Cardiac muscle cell (in vitro differentiated cells and primary cell): Measurements from ENCODE around the gene IGSF21. TPM values are rescaled to one million over a fixed set of nuclear protein-coding genes. Genes with fewer than 3 reads are reported as not detected.
A peak's percentile ranks its signal among the peaks of the same experiment; 100 is the strongest.

Experiments used
- DNase-seq, 2 donors: peaks; one replicate each; pipeline versions ENCODE4 v3.0.0 to v3.0.0-alpha.2; 2010 to 2017; ENCODE audit warnings: low read depth in 1 of 2, low spot score in 1 of 2
- H3K27ac ChIP-seq: fragments of 200-600 bp; sonication (generic); 2 replicates; pipeline ENCODE4 v1.5.1; 2016
- H3K27me3 ChIP-seq: fragments of 200-600 bp; sonication (generic); 2 replicates; pipeline ENCODE4 v1.6.0; 2016; ENCODE audit warnings: control low read depth
- H3K36me3 ChIP-seq: fragments of 200-600 bp; sonication (generic); 2 replicates; pipeline ENCODE4 v1.5.1; 2016; ENCODE audit warnings: control low read depth
- H3K4me1 ChIP-seq: fragments of 200-600 bp; sonication (generic); 2 replicates; pipeline ENCODE4 v1.8.1; 2017; ENCODE audit warnings: low read depth, mild to moderate bottlenecking, mixed run types
- H3K4me3 ChIP-seq: fragments of 200-600 bp; sonication (generic); 2 replicates; pipeline ENCODE4 v1.5.1; 2016; ENCODE audit warnings: mild to moderate bottlenecking
- H3K9me3 ChIP-seq: fragments of 200-600 bp; sonication (generic); 2 replicates; pipeline ENCODE4 v1.5.1; 2017; ENCODE audit warnings: low read depth, mild to moderate bottlenecking, control low read depth
- CTCF ChIP-seq: IDR thresholded peaks from 2 replicates; pipeline ENCODE4 v1.5.1; 2012; ENCODE audit warnings: low read depth, mild to moderate bottlenecking, low read length
- polyA plus RNA-seq: library from polyadenylated mRNA; unstranded; fragments of >200 nt; fragmentation: Nextera tagmentation; extraction: Ambion mirVana; gene quantifications from 2 replicates; pipeline ENCODE4 v1.2.1, GENCODE V29; 2016
- total RNA-seq: library from RNA; depleted of rRNA; stranded (reverse); fragments of >200 nt; gene quantifications from 2 replicates; pipeline ENCODE4 v1.2.3, GENCODE V29; 2016

Gene IGSF21
- total and polyA plus RNA-seq, 2 experiments from 2014 or later, result 0.06 TPM; not detected in 1

- no peaks in the 10 kb centered on the region for H3K36me3 ChIP-seq
- H3K9me3 ChIP-seq, result no peaks in the 10 kb centered on the region
- H3K27me3 ChIP-seq, result no peaks in the 10 kb centered on the region
- no peak for DNase-seq
- no peak overlapping the region for H3K27ac ChIP-seq
- no peak for TF ChIP-seq CTCF
- no peak overlapping the region for H3K4me3 ChIP-seq
- no peaks in the 10 kb centered on the region for H3K4me1 ChIP-seq
Measured at GRCh38 chr1:18289597-18289996, 182.0 kb downstream of the IGSF21 start.

GRCh38 chr1:18290740-18291412 is 183.3 kb downstream of the IGSF21 start:
- Histone ChIP-seq H3K27me3 (no peaks in the 10 kb centered on the region), H3K27ac (no peak overlapping the region)

GRCh38 chr1:18292531-18292930 is 184.9 kb downstream of the IGSF21 start:
- Histone ChIP-seq H3K27me3 (no peaks in the 10 kb centered on the region), H3K4me3 (no peak overlapping the region), H3K36me3 (no peaks in the 10 kb centered on the region), H3K4me1 (no peaks in the 10 kb centered on the region), H3K27ac (no peak overlapping the region), H3K9me3 (no peaks in the 10 kb centered on the region)
- TF ChIP-seq CTCF, result no peak
- no peak for DNase-seq

More at GRCh38 chr1:18290740-18291412, 183.3 kb downstream of the IGSF21 start:
- peak in 1 of 2 donors; percentile 9 for DNase-seq
- no peak for TF ChIP-seq CTCF
- no peaks in the 10 kb centered on the region for H3K9me3 ChIP-seq
- no peak overlapping the region for H3K4me3 ChIP-seq
- no peaks in the 10 kb centered on the region for H3K4me1 ChIP-seq
- no peaks in the 10 kb centered on the region for H3K36me3 ChIP-seq

- H3K9me3 ChIP-seq, result no peaks in the 10 kb centered on the region
- no peaks in the 10 kb centered on the region for H3K36me3 ChIP-seq
- TF ChIP-seq CTCF, result no peak
- no peak for DNase-seq
- H3K27me3 ChIP-seq, result no peaks in the 10 kb centered on the region
- H3K4me1 ChIP-seq, result no peaks in the 10 kb centered on the region
- no peak overlapping the region for H3K4me3 ChIP-seq
- H3K27ac ChIP-seq, result no peak overlapping the region
Measured at GRCh38 chr1:18293291-18293690, 185.7 kb downstream of the IGSF21 start.

- Histone ChIP-seq H3K4me3 (no peak overlapping the region), H3K9me3 (no peaks in the 10 kb centered on the region), H3K4me1 (no peaks in the 10 kb centered on the region), H3K36me3 (no peaks in the 10 kb centered on the region), H3K27ac (no peak overlapping the region), H3K27me3 (peaks cover 4% of the 10 kb centered on the region)
- DNase-seq, result no peak
- TF ChIP-seq CTCF, result no peak
Measured at GRCh38 chr1:18294437-18295176, 187.0 kb downstream of the IGSF21 start.
